Parathyroid adenoma (tissue), 2 donors: ENCODE measurements around the gene MPP2.
"Not testable (repeated sequence)": the region's sequence is repeated elsewhere in the genome, so short reads cannot be mapped to it uniquely, and the experiment has no call there.

Experiments
- H2AFZ ChIP-seq: fragments of 300-600 bp; sonication (generic); one replicate; pipeline ENCODE4 v1.7.0; 2017; ENCODE audit warnings: antibody characterized with exemption, mild to moderate bottlenecking
- H3K27ac ChIP-seq: fragments of 300-600 bp; sonication (generic); one replicate; pipeline ENCODE4 v1.7.0; 2017
- H3K27me3 ChIP-seq: fragments of 300-600 bp; sonication (generic); one replicate; pipeline ENCODE4 v1.7.0; 2017; ENCODE audit warnings: low read length; ENCODE audit not compliant: control insufficient read depth, insufficient read depth
- H3K36me3 ChIP-seq: fragments of 300-600 bp; sonication (generic); one replicate; pipeline ENCODE4 v1.7.0; 2017; ENCODE audit warnings: low read length; ENCODE audit not compliant: control insufficient read depth, insufficient read depth
- H3K4me1 ChIP-seq: fragments of 300-600 bp; sonication (generic); one replicate; pipeline ENCODE4 v1.7.0; 2017; ENCODE audit warnings: control low read depth
- H3K4me2 ChIP-seq: fragments of 300-600 bp; sonication (generic); one replicate; pipeline ENCODE4 v1.7.0; 2017; ENCODE audit warnings: low read length
- H3K4me3 ChIP-seq: fragments of 300-600 bp; sonication (generic); one replicate; pipeline ENCODE4 v1.7.0; 2017; ENCODE audit warnings: low read depth, low read length
- H3K79me2 ChIP-seq: fragments of 300-600 bp; sonication (generic); one replicate; pipeline ENCODE4 v1.7.0; 2017; ENCODE audit warnings: control low read depth
- H3K9ac ChIP-seq: fragments of 300-600 bp; sonication (generic); one replicate; pipeline ENCODE4 v1.7.0; 2017; ENCODE audit warnings: mild to moderate bottlenecking
- H3K9me3 ChIP-seq: fragments of 300-600 bp; sonication (generic); one replicate; pipeline ENCODE4 v1.7.0; 2017; ENCODE audit warnings: low read length; ENCODE audit not compliant: control insufficient read depth
- CTCF ChIP-seq: fragments of 300-600 bp; sonication (generic); IDR thresholded peaks from one replicate; pipeline ENCODE4 v1.7.0; 2017; ENCODE audit warnings: antibody characterized with exemption, mild to moderate bottlenecking
- donor health status: primary hyperparathyroidism.

MPP2 gene

GRCh38 chr17:43844241-43844640 lies 63.1 kb downstream of the MPP2 start:
- Histone ChIP-seq H3K9me3 (no peaks in the 10 kb centered on the region), H3K79me2 (no peaks in the 10 kb centered on the region), H3K27ac (no peak overlapping the region), H3K4me3 (no peak overlapping the region), H3K4me1 (no peaks in the 10 kb centered on the region), H3K27me3 (no peaks in the 10 kb centered on the region), H3K9ac (no peak overlapping the region), H2AFZ (no peak overlapping the region), H3K36me3 (no peaks in the 10 kb centered on the region), H3K4me2 (no peak overlapping the region)
- no peak for TF ChIP-seq CTCF

GRCh38 chr17:43842975-43843325 lies 64.4 kb downstream of the MPP2 start:
- Histone ChIP-seq H3K36me3 (no peaks in the 10 kb centered on the region), H2AFZ (peak overlapping the region; percentile 24), H3K9ac (no peak overlapping the region), H3K4me3 (no peak overlapping the region), H3K27ac (no peak overlapping the region), H3K79me2 (no peaks in the 10 kb centered on the region), H3K4me2 (no peak overlapping the region), H3K9me3 (no peaks in the 10 kb centered on the region), H3K4me1 (no peaks in the 10 kb centered on the region), H3K27me3 (no peaks in the 10 kb centered on the region)
- TF ChIP-seq CTCF: no peak

GRCh38 chr17:43842091-43842974 lies 65.0 kb downstream of the MPP2 start:
- not testable (repeated sequence) for H3K9ac ChIP-seq, H3K4me3 ChIP-seq, H3K36me3 ChIP-seq, H3K27me3 ChIP-seq, H3K4me2 ChIP-seq, H3K27ac ChIP-seq, H3K79me2 ChIP-seq, H3K4me1 ChIP-seq, H3K9me3 ChIP-seq
- H2AFZ ChIP-seq: peak overlapping the region; percentile 24

- Histone ChIP-seq H3K4me3 (no peak overlapping the region), H3K36me3 (no peaks in the 10 kb centered on the region), H3K27me3 (no peaks in the 10 kb centered on the region), H3K4me2 (no peak overlapping the region), H3K79me2 (no peaks in the 10 kb centered on the region), H3K4me1 (no peaks in the 10 kb centered on the region), H2AFZ (no peak overlapping the region), H3K27ac (no peak overlapping the region), H3K9ac (no peak overlapping the region), H3K9me3 (no peaks in the 10 kb centered on the region)
- TF ChIP-seq CTCF: no peak
These were observed 66.1 kb downstream of the MPP2 start for GRCh38 chr17:43841282-43841681.

GRCh38 chr17:43840814-43841213 lies 66.5 kb downstream of the MPP2 start:
- H3K4me2 ChIP-seq: no peak overlapping the region
- no peaks in the 10 kb centered on the region for H3K9me3 ChIP-seq
- H3K36me3 ChIP-seq: no peaks in the 10 kb centered on the region
- H3K9ac ChIP-seq: no peak overlapping the region
- no peaks in the 10 kb centered on the region for H3K79me2 ChIP-seq
- no peaks in the 10 kb centered on the region for H3K27me3 ChIP-seq
- TF ChIP-seq CTCF: no peak
- H3K4me3 ChIP-seq: no peak overlapping the region
- no peak overlapping the region for H2AFZ ChIP-seq
- no peaks in the 10 kb centered on the region for H3K4me1 ChIP-seq
- H3K27ac ChIP-seq: no peak overlapping the region
